ENCODE measurements around the gene C10orf67.

GRCh38 chr10:23156447-23157150 lies 188.0 kb downstream of the C10orf67 start:
- no peak for TF ChIP-seq CTCF (IDR thresholded peaks at IDR 0.05)
- no peak for TF ChIP-seq POLR2A (IDR thresholded peaks at IDR 0.05)
